ENCODE results near the gene IGSF8.

GRCh38 chr1:160136121-160136925 is 37.9 kb upstream of the IGSF8 start:
- no peak for TF ChIP-seq CTCF (IDR thresholded peaks at IDR 0.05; ENCODE audit: poor library complexity, severe bottlenecking)
- TF ChIP-seq EZH2 (IDR thresholded peaks at IDR 0.05; ENCODE audit: borderline replicate concordance, insufficient read depth, low read length, poor library complexity, severe bottlenecking), result no peak
- TF ChIP-seq TAF1 (IDR thresholded peaks at IDR 0.05; ENCODE audit: low read depth), result no peak
- no peak for TF ChIP-seq POLR2AphosphoS5 (IDR thresholded peaks at IDR 0.05)
- TF ChIP-seq MXI1 (conservative IDR thresholded peaks at IDR 0.05; ENCODE audit: poor library complexity, severe bottlenecking), result no peak
